Tibial artery (tissue), 4 donors: Measurements from ENCODE around the gene PRADC1.

ENCODE experiments used
- DNase-seq, 2 donors: peaks; one replicate each; pipeline ENCODE4 v3.0.0-alpha.2; 2019
- H3K27ac ChIP-seq, 2 donors: fragments of 200-600 bp; sonication (generic) in 1 of 2; 1 replicate in 1 of 2; 2 replicates in 1 of 2; pipeline ENCODE4 v1.5.1; 2018 to 2019; ENCODE audit warnings: mild to moderate bottlenecking in 1 of 2
- H3K27me3 ChIP-seq, 2 donors: fragments of 200-600 bp; sonication (generic) in 1 of 2; one replicate each; pipeline versions ENCODE4 v1.5.1 to v1.6.0; 2016 to 2019
- H3K36me3 ChIP-seq, 3 donors: fragments of 200-600 bp; sonication (generic) in 2 of 3; one replicate each; pipeline ENCODE4 v1.5.1; 2016 to 2019; ENCODE audit warnings: mild to moderate bottlenecking in 2 of 3
- H3K4me1 ChIP-seq, 4 donors: fragments of 200-600 bp; sonication (generic) in 2 of 4; 1 replicate in 3 of 4; 2 replicates in 1 of 4; pipeline ENCODE4 v1.5.1; 2016 to 2019
- H3K4me3 ChIP-seq, 2 donors: fragments of 200-600 bp; sonication (generic) in 1 of 2; 1 replicate in 1 of 2; 2 replicates in 1 of 2; pipeline ENCODE4 v1.5.1; 2018 to 2019; ENCODE audit warnings: mild to moderate bottlenecking in 2 of 2
- H3K9me3 ChIP-seq, 3 donors: fragments of 200-600 bp; sonication (generic) in 1 of 3; one replicate each; pipeline ENCODE4 v1.5.1; 2016 to 2019
- intact Hi-C: fragments of 100-400 bp; cut with DNase I; formaldehyde crosslinking; loops from one replicate; pipeline ENCODE4 v1.15.0; 2023; ENCODE audit warnings: low total_unique reads
- TF ChIP-seq, protein P1 (sequence below), 2 experiments: fragments of 200-600 bp in 1 of 2; fragments of 450-650 bp in 1 of 2; IDR thresholded peaks; one replicate each; pipeline ENCODE4 v1.5.1; 2017 to 2019; ENCODE audit warnings: antibody characterized with exemption in 2 of 2, mild to moderate bottlenecking in 1 of 2, moderate library complexity in 1 of 2

The PRADC1 gene

DNA sequence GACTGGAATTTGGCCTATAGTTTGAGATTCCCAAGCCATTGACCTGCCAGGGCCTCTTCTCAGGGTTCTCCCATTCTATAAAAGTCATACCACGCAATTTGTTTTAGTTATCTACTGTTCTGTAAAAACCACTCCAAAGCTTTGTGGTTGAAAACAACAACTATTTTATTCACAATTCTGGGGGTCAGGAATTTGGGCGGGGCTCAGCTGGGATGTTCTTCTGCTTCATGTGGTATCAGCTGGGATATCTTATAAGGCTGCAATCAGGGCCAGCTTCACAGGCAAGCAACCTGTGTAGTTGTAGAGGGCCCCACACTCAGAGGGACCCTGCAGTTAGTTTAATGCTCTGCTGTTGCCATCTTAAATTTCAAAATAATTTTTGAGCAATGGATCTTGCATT lies 47.1 kb downstream of the PRADC1 start:
- no peaks in the 10 kb centered on the region for H3K36me3 ChIP-seq
- H3K27ac ChIP-seq = no peak overlapping the region
- no peaks in the 10 kb centered on the region for H3K4me1 ChIP-seq
- TF ChIP-seq, protein P1, sequence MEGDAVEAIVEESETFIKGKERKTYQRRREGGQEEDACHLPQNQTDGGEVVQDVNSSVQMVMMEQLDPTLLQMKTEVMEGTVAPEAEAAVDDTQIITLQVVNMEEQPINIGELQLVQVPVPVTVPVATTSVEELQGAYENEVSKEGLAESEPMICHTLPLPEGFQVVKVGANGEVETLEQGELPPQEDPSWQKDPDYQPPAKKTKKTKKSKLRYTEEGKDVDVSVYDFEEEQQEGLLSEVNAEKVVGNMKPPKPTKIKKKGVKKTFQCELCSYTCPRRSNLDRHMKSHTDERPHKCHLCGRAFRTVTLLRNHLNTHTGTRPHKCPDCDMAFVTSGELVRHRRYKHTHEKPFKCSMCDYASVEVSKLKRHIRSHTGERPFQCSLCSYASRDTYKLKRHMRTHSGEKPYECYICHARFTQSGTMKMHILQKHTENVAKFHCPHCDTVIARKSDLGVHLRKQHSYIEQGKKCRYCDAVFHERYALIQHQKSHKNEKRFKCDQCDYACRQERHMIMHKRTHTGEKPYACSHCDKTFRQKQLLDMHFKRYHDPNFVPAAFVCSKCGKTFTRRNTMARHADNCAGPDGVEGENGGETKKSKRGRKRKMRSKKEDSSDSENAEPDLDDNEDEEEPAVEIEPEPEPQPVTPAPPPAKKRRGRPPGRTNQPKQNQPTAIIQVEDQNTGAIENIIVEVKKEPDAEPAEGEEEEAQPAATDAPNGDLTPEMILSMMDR (IDR thresholded peaks at IDR 0.05) = no peak
- no peak overlapping the region for H3K4me3 ChIP-seq
- peaks cover 0 to 16% of the 10 kb centered on the region in 2 donors for H3K27me3 ChIP-seq
- intact Hi-C loops = no loop called here
- peaks cover 0 to 10% (median 0%) of the 10 kb centered on the region in 3 donors for H3K9me3 ChIP-seq
- no peak for DNase-seq
